ENCODE data around the gene STON2. TPM values are rescaled to one million over a fixed set of nuclear protein-coding genes. Genes with fewer than 3 reads are reported as not detected.

STON2 gene
- total and polyA plus RNA-seq, 2 of the 13 experiments (the other 11 are each of a cell fraction or from before 2014, with no cell fraction given), result 2.1 to 11.0 TPM

DNA sequence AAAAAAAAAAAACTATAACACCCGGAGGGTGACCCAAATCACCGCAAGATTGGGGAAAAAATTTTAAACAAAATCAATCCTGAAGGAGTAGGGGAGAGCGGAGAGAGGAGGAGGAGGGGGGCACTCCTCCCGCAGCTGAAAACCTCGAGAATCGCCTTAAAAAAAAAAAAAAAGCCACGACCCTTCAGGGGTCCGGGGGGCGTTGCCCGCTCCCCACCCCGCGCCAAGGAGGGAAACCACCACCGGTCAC lies 179.6 kb downstream of the STON2 start (continued):
- TF ChIP-seq, protein P1, sequence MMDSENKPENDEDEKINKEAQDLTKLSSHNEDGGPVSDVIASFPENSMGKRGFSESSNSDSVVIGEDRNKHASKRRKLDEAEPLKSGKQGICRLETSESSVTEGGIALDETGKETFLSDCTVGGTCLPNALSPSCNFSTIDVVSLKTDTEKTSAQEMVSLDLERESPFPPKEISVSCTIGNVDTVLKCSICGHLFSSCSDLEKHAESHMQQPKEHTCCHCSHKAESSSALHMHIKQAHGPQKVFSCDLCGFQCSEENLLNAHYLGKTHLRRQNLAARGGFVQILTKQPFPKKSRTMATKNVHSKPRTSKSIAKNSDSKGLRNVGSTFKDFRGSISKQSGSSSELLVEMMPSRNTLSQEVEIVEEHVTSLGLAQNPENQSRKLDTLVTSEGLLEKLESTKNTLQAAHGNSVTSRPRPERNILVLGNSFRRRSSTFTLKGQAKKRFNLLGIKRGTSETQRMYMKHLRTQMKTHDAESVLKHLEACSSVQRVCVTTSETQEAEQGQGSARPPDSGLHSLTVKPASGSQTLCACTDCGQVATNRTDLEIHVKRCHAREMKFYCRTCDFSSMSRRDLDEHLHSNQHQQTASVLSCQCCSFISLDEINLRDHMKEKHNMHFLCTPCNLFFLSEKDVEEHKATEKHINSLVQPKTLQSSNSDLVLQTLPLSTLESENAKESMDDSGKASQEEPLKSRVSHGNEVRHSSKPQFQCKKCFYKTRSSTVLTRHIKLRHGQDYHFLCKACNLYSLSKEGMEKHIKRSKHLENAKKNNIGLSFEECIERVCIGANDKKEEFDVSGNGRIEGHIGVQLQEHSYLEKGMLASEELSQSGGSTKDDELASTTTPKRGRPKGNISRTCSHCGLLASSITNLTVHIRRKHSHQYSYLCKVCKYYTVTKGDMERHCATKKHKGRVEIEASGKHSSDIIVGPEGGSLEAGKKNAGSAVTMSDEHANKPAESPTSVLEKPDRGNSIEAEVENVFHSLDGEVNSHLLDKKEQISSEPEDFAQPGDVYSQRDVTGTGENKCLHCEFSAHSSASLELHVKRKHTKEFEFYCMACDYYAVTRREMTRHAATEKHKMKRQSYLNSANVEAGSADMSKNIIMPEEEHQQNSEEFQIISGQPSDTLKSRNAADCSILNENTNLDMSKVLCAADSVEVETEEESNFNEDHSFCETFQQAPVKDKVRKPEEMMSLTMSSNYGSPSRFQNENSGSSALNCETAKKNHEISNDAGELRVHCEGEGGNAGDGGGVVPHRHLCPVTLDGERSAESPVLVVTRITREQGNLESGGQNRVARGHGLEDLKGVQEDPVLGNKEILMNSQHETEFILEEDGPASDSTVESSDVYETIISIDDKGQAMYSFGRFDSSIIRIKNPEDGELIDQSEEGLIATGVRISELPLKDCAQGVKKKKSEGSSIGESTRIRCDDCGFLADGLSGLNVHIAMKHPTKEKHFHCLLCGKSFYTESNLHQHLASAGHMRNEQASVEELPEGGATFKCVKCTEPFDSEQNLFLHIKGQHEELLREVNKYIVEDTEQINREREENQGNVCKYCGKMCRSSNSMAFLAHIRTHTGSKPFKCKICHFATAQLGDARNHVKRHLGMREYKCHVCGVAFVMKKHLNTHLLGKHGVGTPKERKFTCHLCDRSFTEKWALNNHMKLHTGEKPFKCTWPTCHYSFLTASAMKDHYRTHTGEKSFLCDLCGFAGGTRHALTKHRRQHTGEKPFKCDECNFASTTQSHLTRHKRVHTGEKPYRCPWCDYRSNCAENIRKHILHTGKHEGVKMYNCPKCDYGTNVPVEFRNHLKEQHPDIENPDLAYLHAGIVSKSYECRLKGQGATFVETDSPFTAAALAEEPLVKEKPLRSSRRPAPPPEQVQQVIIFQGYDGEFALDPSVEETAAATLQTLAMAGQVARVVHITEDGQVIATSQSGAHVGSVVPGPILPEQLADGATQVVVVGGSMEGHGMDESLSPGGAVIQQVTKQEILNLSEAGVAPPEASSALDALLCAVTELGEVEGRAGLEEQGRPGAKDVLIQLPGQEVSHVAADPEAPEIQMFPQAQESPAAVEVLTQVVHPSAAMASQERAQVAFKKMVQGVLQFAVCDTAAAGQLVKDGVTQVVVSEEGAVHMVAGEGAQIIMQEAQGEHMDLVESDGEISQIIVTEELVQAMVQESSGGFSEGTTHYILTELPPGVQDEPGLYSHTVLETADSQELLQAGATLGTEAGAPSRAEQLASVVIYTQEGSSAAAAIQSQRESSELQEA (CRISPR knock-in tag; IDR thresholded peaks at IDR 0.05; ENCODE audit: not compliant biosample characterization), result no peak
- TF ChIP-seq MXI1 (IDR thresholded peaks at IDR 0.05; ENCODE audit: borderline replicate concordance, low read depth, low read length) (no peak), SNRNP70 (IDR thresholded peaks at IDR 0.05; ENCODE audit: low read depth, low read length) (no peak), SNAPC2 (CRISPR knock-in tag; IDR thresholded peaks at IDR 0.05) (0 out of 2 replicates have a peak, but pooled peaks have one; percentile 23), DNMT1 (CRISPR knock-in tag; IDR thresholded peaks at IDR 0.05) (0 out of 2 replicates have a peak, but pooled peaks have one; percentile 12), SSRP1 (CRISPR knock-in tag; IDR thresholded peaks at IDR 0.05) (0 out of 2 replicates have a peak, but pooled peaks have one; percentile 33), MAZ (IDR thresholded peaks at IDR 0.05; ENCODE audit: borderline replicate concordance, low read depth, low read length) (peak; percentile 46; the same call in 1 of the 2 replicates), MAZ (CRISPR knock-in tag; IDR thresholded peaks at IDR 0.05; ENCODE audit: low read depth) (no peak), GABPA (IDR thresholded peaks at IDR 0.05; ENCODE audit: low read depth, low read length) (no peak), GABPA (CRISPR knock-in tag; IDR thresholded peaks at IDR 0.05; ENCODE audit: low read depth) (no peak), ZNF101 (CRISPR knock-in tag; IDR thresholded peaks at IDR 0.05; ENCODE audit: borderline replicate concordance, low read depth) (no peak), NAIF1 (CRISPR knock-in tag; IDR thresholded peaks at IDR 0.05; ENCODE audit: borderline replicate concordance) (no peak), ZNF263 (CRISPR knock-in tag; IDR thresholded peaks at IDR 0.05) (no peak), FIP1L1 (IDR thresholded peaks at IDR 0.05; ENCODE audit: borderline replicate concordance, insufficient read depth, low read depth, low read length) (no peak), ZNF253 (CRISPR knock-in tag; IDR thresholded peaks at IDR 0.05; ENCODE audit: borderline replicate concordance) (no peak), SP140L (CRISPR knock-in tag; IDR thresholded peaks at IDR 0.05; ENCODE audit: borderline replicate concordance) (no peak), ARHGAP35 (CRISPR knock-in tag; IDR thresholded peaks at IDR 0.05; ENCODE audit: borderline replicate concordance) (0 out of 2 replicates have a peak, but pooled peaks have one; percentile 7), FOXJ3 (CRISPR knock-in tag; IDR thresholded peaks at IDR 0.05; ENCODE audit: borderline replicate concordance) (no peak)
- TF ChIP-seq, protein P2, sequence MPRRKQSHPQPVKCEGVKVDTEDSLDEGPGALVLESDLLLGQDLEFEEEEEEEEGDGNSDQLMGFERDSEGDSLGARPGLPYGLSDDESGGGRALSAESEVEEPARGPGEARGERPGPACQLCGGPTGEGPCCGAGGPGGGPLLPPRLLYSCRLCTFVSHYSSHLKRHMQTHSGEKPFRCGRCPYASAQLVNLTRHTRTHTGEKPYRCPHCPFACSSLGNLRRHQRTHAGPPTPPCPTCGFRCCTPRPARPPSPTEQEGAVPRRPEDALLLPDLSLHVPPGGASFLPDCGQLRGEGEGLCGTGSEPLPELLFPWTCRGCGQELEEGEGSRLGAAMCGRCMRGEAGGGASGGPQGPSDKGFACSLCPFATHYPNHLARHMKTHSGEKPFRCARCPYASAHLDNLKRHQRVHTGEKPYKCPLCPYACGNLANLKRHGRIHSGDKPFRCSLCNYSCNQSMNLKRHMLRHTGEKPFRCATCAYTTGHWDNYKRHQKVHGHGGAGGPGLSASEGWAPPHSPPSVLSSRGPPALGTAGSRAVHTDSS (CRISPR knock-in tag; conservative IDR thresholded peaks at IDR 0.05), result no peak
- TF ChIP-seq, protein P3, sequence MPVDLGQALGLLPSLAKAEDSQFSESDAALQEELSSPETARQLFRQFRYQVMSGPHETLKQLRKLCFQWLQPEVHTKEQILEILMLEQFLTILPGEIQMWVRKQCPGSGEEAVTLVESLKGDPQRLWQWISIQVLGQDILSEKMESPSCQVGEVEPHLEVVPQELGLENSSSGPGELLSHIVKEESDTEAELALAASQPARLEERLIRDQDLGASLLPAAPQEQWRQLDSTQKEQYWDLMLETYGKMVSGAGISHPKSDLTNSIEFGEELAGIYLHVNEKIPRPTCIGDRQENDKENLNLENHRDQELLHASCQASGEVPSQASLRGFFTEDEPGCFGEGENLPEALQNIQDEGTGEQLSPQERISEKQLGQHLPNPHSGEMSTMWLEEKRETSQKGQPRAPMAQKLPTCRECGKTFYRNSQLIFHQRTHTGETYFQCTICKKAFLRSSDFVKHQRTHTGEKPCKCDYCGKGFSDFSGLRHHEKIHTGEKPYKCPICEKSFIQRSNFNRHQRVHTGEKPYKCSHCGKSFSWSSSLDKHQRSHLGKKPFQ (CRISPR knock-in tag; IDR thresholded peaks at IDR 0.05; ENCODE audit: insufficient replicate concordance), result no peak
